GM23338 (cell line): ENCODE data around the gene NME3. TPM values are rescaled to one million over a fixed set of nuclear protein-coding genes. Genes with fewer than 3 reads are reported as not detected.
A peak's percentile ranks its signal among the peaks of the same experiment; 100 is the strongest.

Experiments
- ATAC-seq: fragments of 200-7000 bp; cut with Tn5 transposase; 3 replicates; pipeline ENCODE4 v1.9.1; 2020
- DNase-seq: peaks from one replicate; pipeline ENCODE4 v3.0.0-alpha.2; 2015; ENCODE audit warnings: low spot score
- H2AFZ ChIP-seq: fragments of 200-600 bp; sonication (generic); 2 replicates; pipeline ENCODE4 v1.8.0; 2016; ENCODE audit warnings: antibody characterized with exemption, mild to moderate bottlenecking, moderate library complexity
- H3F3A ChIP-seq: fragments of 200-600 bp; sonication (generic); replicated peaks from 2 replicates; pipeline ENCODE4 v1.8.0; 2017; ENCODE audit warnings: antibody characterized with exemption, mixed run types, low read depth
- H3K27ac ChIP-seq: fragments of 200-600 bp; sonication (generic); 2 replicates; pipeline ENCODE4 v1.6.1; 2016; ENCODE audit warnings: low read depth
- H3K27me3 ChIP-seq: fragments of 200-600 bp; sonication (generic); 2 replicates; pipeline ENCODE4 v1.8.0; 2016; ENCODE audit warnings: mild to moderate bottlenecking, mixed run types, moderate library complexity; ENCODE audit not compliant: insufficient read depth
- H3K36me3 ChIP-seq: fragments of 200-600 bp; sonication (generic); 2 replicates; pipeline ENCODE4 v1.8.0; 2016; ENCODE audit warnings: mild to moderate bottlenecking; ENCODE audit not compliant: insufficient read depth
- H3K4me1 ChIP-seq: fragments of 200-600 bp; sonication (generic); 2 replicates; pipeline ENCODE4 v1.8.0; 2016; ENCODE audit warnings: mild to moderate bottlenecking, moderate library complexity; ENCODE audit not compliant: insufficient read depth
- H3K4me2 ChIP-seq: fragments of 200-600 bp; sonication (generic); 2 replicates; pipeline ENCODE4 v1.7.1; 2017; ENCODE audit warnings: mixed run types
- H3K4me3 ChIP-seq: fragments of 200-600 bp; sonication (generic); 2 replicates; pipeline ENCODE4 v1.6.1; 2016; ENCODE audit warnings: mixed run types
- H3K79me2 ChIP-seq: fragments of 200-600 bp; sonication (generic); replicated peaks from 2 replicates; pipeline ENCODE4 v1.8.0; 2017; ENCODE audit warnings: mild to moderate bottlenecking; ENCODE audit not compliant: insufficient read depth
- H3K9me2 ChIP-seq: fragments of 200-600 bp; sonication (generic); 2 replicates; pipeline ENCODE4 v1.8.0; 2017; ENCODE audit not compliant: insufficient read depth
- H4K20me1 ChIP-seq: fragments of 200-600 bp; sonication (generic); replicated peaks from 2 replicates; pipeline ENCODE4 v1.8.0; 2017; ENCODE audit warnings: mild to moderate bottlenecking; ENCODE audit not compliant: insufficient read depth
- H3K27ac Mint-ChIP-seq: 2 replicates; pipeline ENCODE4 v1.8.0; 2020; ENCODE audit warnings: inconsistent platforms, mild to moderate bottlenecking, moderate library complexity, mixed read lengths
- H3K27me3 Mint-ChIP-seq: 3 replicates; pipeline ENCODE4 v1.8.0; 2022; ENCODE audit warnings: low read depth, mild to moderate bottlenecking, moderate library complexity, mixed read lengths, inconsistent platforms; ENCODE audit not compliant: insufficient read depth, poor library complexity
- H3K36me3 Mint-ChIP-seq: 3 replicates; pipeline ENCODE4 v1.8.0; 2021; ENCODE audit warnings: low read depth, mild to moderate bottlenecking, inconsistent platforms, moderate library complexity, mixed read lengths
- H3K4me1 Mint-ChIP-seq: 3 replicates; pipeline ENCODE4 v1.8.0; 2020; ENCODE audit warnings: mild to moderate bottlenecking, inconsistent platforms, mixed read lengths
- H3K4me3 Mint-ChIP-seq: 3 replicates; pipeline ENCODE4 v1.8.0; 2021; ENCODE audit warnings: moderate library complexity, mild to moderate bottlenecking, inconsistent platforms, mixed read lengths
- H3K9me3 Mint-ChIP-seq: 3 replicates; pipeline ENCODE4 v1.8.0; 2020; ENCODE audit warnings: moderate library complexity, mild to moderate bottlenecking, inconsistent platforms, mixed read lengths
- CREB1 ChIP-seq: fragments of 250-450 bp; sonication (Bioruptor Pico); IDR thresholded peaks from 2 replicates; pipeline ENCODE4 v1.5.0; 2020; ENCODE audit warnings: low read depth, mild to moderate bottlenecking, moderate library complexity
- CTCF ChIP-seq, 2 experiments: fragments of 200-600 bp in 1 of 2; sonication (generic) in 1 of 2; conservative IDR thresholded peaks; 2 replicates each; pipeline versions ENCODE4 v1.5.1 to v1.6.1; 2016 to 2017; ENCODE audit warnings: antibody characterized with exemption in 2 of 2, low read depth in 2 of 2, mild to moderate bottlenecking in 2 of 2, moderate library complexity in 1 of 2
- ETS1 ChIP-seq: IDR thresholded peaks from 2 replicates; pipeline ENCODE4 v1.6.1; 2016; ENCODE audit warnings: antibody characterized with exemption
- EZH2 ChIP-seq: fragments of 200-600 bp; sonication (generic); IDR thresholded peaks from one replicate; pipeline ENCODE4 v1.8.0; 2017; ENCODE audit warnings: antibody characterized with exemption, mild to moderate bottlenecking, low read depth; ENCODE audit not compliant: unreplicated experiment
- EZH2phosphoT487 ChIP-seq: fragments of 200-600 bp; sonication (generic); IDR thresholded peaks from one replicate; pipeline ENCODE4 v1.8.1; 2018; ENCODE audit warnings: antibody characterized with exemption; ENCODE audit not compliant: unreplicated experiment
- JUNB ChIP-seq: IDR thresholded peaks from one replicate; pipeline ENCODE4 v1.6.1; 2016; ENCODE audit warnings: antibody characterized with exemption; ENCODE audit not compliant: unreplicated experiment
- NANOG ChIP-seq: IDR thresholded peaks from 2 replicates; pipeline ENCODE4 v1.6.1; 2016; ENCODE audit warnings: antibody characterized with exemption, borderline replicate concordance
- POLR2AphosphoS5 ChIP-seq: IDR thresholded peaks from 2 replicates; pipeline ENCODE4 v1.6.1; 2016; ENCODE audit warnings: antibody characterized with exemption, low read depth
- REST ChIP-seq: IDR thresholded peaks from one replicate; pipeline ENCODE4 v1.6.1; 2018; ENCODE audit warnings: antibody characterized with exemption; ENCODE audit not compliant: unreplicated experiment
- STAT1 ChIP-seq: IDR thresholded peaks from one replicate; pipeline ENCODE4 v1.6.1; 2016; ENCODE audit warnings: antibody characterized with exemption; ENCODE audit not compliant: unreplicated experiment
- ZNF114 ChIP-seq: fragments of 250-450 bp; sonication (Bioruptor Pico); IDR thresholded peaks from 2 replicates; pipeline ENCODE4 v1.5.0; 2020; ENCODE audit warnings: mild to moderate bottlenecking, moderate library complexity
- ZNF331 ChIP-seq: fragments of 250-450 bp; sonication (Bioruptor Pico); IDR thresholded peaks from 2 replicates; pipeline ENCODE4 v1.5.0; 2020; ENCODE audit warnings: low read depth, mild to moderate bottlenecking, moderate library complexity
- ZNF462 ChIP-seq: fragments of 250-450 bp; sonication (Bioruptor Pico); IDR thresholded peaks from 2 replicates; pipeline ENCODE4 v1.5.0; 2020; ENCODE audit warnings: mild to moderate bottlenecking, moderate library complexity
- polyA plus RNA-seq: library from polyadenylated mRNA; unstranded; fragments of >200 nt; fragmentation: Nextera tagmentation; extraction: Ambion mirVana; gene quantifications from 2 replicates; pipeline ENCODE4 v1.2.1, GENCODE V29; 2016
- total RNA-seq: library from RNA; depleted of rRNA; stranded (reverse); fragments of >200 nt; shearing (Covaris generic); gene quantifications from 2 replicates; pipeline ENCODE4 v1.2.3, GENCODE V29; 2014

NME3 gene
- total and polyA plus RNA-seq, 2 experiments from 2014 or later: 95.3 to 130 TPM

- Mint-ChIP-seq H3K27ac (no peak overlapping the region), H3K4me1 (peaks cover 5% of the 10 kb centered on the region), H3K27me3 (peaks cover 22% of the 10 kb centered on the region), H3K4me3 (peak overlapping the region; percentile 30; the same call in 1 of the 3 replicates), H3K36me3 (peaks cover 17% of the 10 kb centered on the region), H3K9me3 (peaks cover 4% of the 10 kb centered on the region; the same call in 2 of the 3 replicates)
- Histone ChIP-seq H3K4me2 (no peak overlapping the region), H3F3A (peaks cover 11% of the 10 kb centered on the region; the same call in 1 of the 2 replicates), H3K4me1 (peaks cover under 1% of the 10 kb centered on the region), H3K79me2 (peaks cover 15% of the 10 kb centered on the region), H3K27ac (no peak overlapping the region), H3K4me3 (no peak overlapping the region), H2AFZ (no peak overlapping the region), H3K27me3 (no peaks in the 10 kb centered on the region), H3K9me2 (no peaks in the 10 kb centered on the region), H3K36me3 (no peaks in the 10 kb centered on the region), H4K20me1 (peaks cover 5% of the 10 kb centered on the region; the same call in 1 of the 2 replicates)
- DNase-seq (no peak), ATAC-seq (no peak)
- no peak for TF ChIP-seq ZNF331 (CRISPR knock-in tag)
- no peak for TF ChIP-seq CREB1 (CRISPR knock-in tag)
- TF ChIP-seq JUNB: no peak
- no peak for TF ChIP-seq POLR2AphosphoS5
- TF ChIP-seq EZH2: no peak
- no peak for TF ChIP-seq ETS1
- TF ChIP-seq ZNF462 (CRISPR knock-in tag): no peak
- TF ChIP-seq NANOG: no peak
- no peak for TF ChIP-seq STAT1
- no peak for TF ChIP-seq REST
- no peak for TF ChIP-seq ZNF114 (CRISPR knock-in tag)
- TF ChIP-seq EZH2phosphoT487: no peak
- no peak for TF ChIP-seq CTCF (conservative IDR thresholded peaks at IDR 0.05; ENCODE audit: low read depth in 2 of 2)
Measured at GRCh38 chr16:1775006-1775845, 3.9 kb upstream of the NME3 start.
